Endothelial cell of umbilical vein (primary cell): Measurements from ENCODE around the gene DACT2. TPM values are rescaled to one million over a fixed set of nuclear protein-coding genes. Genes with fewer than 3 reads are reported as not detected.

Experiments
- BruUV-seq: library from RNA; stranded (reverse); fragments of 400-500 nt; replicated peaks from 2 replicates; lab custom pipeline; 2021; lab: Mats Ljungman, UMichigan
- CTCF ChIA-PET: fragments of 300-600, 350-600 bp; sonication (Branson Sonifier 250); formaldehyde crosslinking; loops from one replicate; lab custom pipeline; 2021; ENCODE audit warnings: antibody characterized with exemption, inconsistent platforms; lab: Charles Lee
- POLR2A ChIA-PET: fragments of 300-600, 350-600 bp; sonication (Branson Sonifier 250); formaldehyde crosslinking; loops from one replicate; lab custom pipeline; 2021; ENCODE audit warnings: antibody characterized with exemption, inconsistent platforms; lab: Charles Lee
- DNase-seq: peaks from one replicate; pipeline ENCODE4 v3.0.0-alpha.2; 2011; ENCODE audit warnings: low read depth, low spot score
- FAIRE-seq: peaks from 2 replicates; lab custom pipeline; 2011; peaks lifted over from hg19 to GRCh38; lab: Jason Lieb, UNC
- H2AFZ ChIP-seq: 2 replicates; pipeline ENCODE4 v1.6.0; 2012; ENCODE audit warnings: low read depth, low read length, control low read depth, inconsistent platforms
- H3K27ac ChIP-seq: 2 replicates; pipeline ENCODE4 v1.5.1; 2011; ENCODE audit warnings: low read depth, mild to moderate bottlenecking, control low read depth, low read length, moderate library complexity; ENCODE audit not compliant: insufficient read depth
- H3K27me3 ChIP-seq, 2 experiments: 2 replicates each; pipeline versions ENCODE4 v1.6.0 to v1.6.1; 2011; ENCODE audit warnings: low read length in 2 of 2, mixed read lengths in 1 of 2; ENCODE audit not compliant: control insufficient read depth in 2 of 2, insufficient read depth in 2 of 2
- H3K36me3 ChIP-seq, 2 experiments: 2 replicates in 1 of 2; 3 replicates in 1 of 2; pipeline ENCODE4 v1.5.1; 2011; ENCODE audit warnings: low read length in 2 of 2, mild to moderate bottlenecking in 1 of 2, moderate library complexity in 1 of 2; ENCODE audit not compliant: control insufficient read depth in 2 of 2, insufficient read depth in 2 of 2; ENCODE audit errors: extremely low read depth in 1 of 2
- H3K4me1 ChIP-seq: 3 replicates; pipeline ENCODE4 v1.5.1; 2011; ENCODE audit warnings: mild to moderate bottlenecking, low read length; ENCODE audit not compliant: control insufficient read depth, insufficient read depth; ENCODE audit errors: extremely low read depth
- H3K4me2 ChIP-seq: 2 replicates; pipeline ENCODE4 v1.6.1; 2011; ENCODE audit warnings: low read length, control low read depth, mixed read lengths; ENCODE audit not compliant: insufficient read depth
- H3K4me3 ChIP-seq, 3 experiments: fragments of 200-600 bp in 1 of 3; sonication (generic), shearing (Covaris generic) in 1 of 3; replicated peaks in 1 of 3; 2 replicates each; pipeline ENCODE4 v1.5.1; 2011 to 2016; ENCODE audit warnings: control low read depth in 3 of 3, low read length in 3 of 3, mild to moderate bottlenecking in 2 of 3, inconsistent platforms in 1 of 3, low read depth in 1 of 3, moderate library complexity in 1 of 3; ENCODE audit not compliant: insufficient read depth in 1 of 3
- H3K79me2 ChIP-seq: 2 replicates; pipeline ENCODE4 v1.6.0; 2012; ENCODE audit warnings: low read length, inconsistent platforms; ENCODE audit not compliant: control insufficient read depth, insufficient read depth
- H3K9ac ChIP-seq: replicated peaks from 2 replicates; pipeline ENCODE3; 2011; ENCODE audit warnings: low read length, control low read depth; ENCODE audit not compliant: insufficient read depth; ENCODE audit errors: extremely low read depth
- H3K9me1 ChIP-seq: replicated peaks from 3 replicates; pipeline ENCODE4 v1.6.0; 2011; ENCODE audit warnings: mild to moderate bottlenecking, low read length; ENCODE audit not compliant: control insufficient read depth, insufficient read depth; ENCODE audit errors: extremely low read depth
- H3K9me3 ChIP-seq: replicated peaks from 2 replicates; pipeline ENCODE4 v1.5.1; 2012; ENCODE audit warnings: low read length, inconsistent platforms; ENCODE audit not compliant: control insufficient read depth, insufficient read depth
- H4K20me1 ChIP-seq: replicated peaks from 2 replicates; pipeline ENCODE3; 2011; ENCODE audit warnings: mild to moderate bottlenecking, low read length; ENCODE audit not compliant: control insufficient read depth, insufficient read depth; ENCODE audit errors: extremely low read depth
- CTCF ChIP-seq, 2 donors: IDR thresholded peaks; 1 replicate in 1 of 2; 2 replicates in 1 of 2; pipeline ENCODE4 v1.5.1; 2011; ENCODE audit warnings: low read length in 2 of 2, mild to moderate bottlenecking in 2 of 2, moderate library complexity in 2 of 2, control low read depth in 1 of 2, inconsistent platforms in 1 of 2, low read depth in 1 of 2; ENCODE audit not compliant: insufficient read depth in 1 of 2; ENCODE audit errors: extremely low read depth in 1 of 2
- EZH2 ChIP-seq: IDR thresholded peaks from 2 replicates; pipeline ENCODE4 v1.6.1; 2012; ENCODE audit warnings: borderline replicate concordance, low read depth, mild to moderate bottlenecking, moderate library complexity, low read length, inconsistent platforms; ENCODE audit not compliant: severe bottlenecking
- FOS ChIP-seq: IDR thresholded peaks from 2 replicates; pipeline ENCODE4 v1.6.1; 2011; ENCODE audit warnings: mild to moderate bottlenecking, low read length, moderate library complexity, borderline replicate concordance; ENCODE audit not compliant: insufficient read depth
- GATA2 ChIP-seq: IDR thresholded peaks from 2 replicates; pipeline ENCODE4 v1.7.0; 2011; ENCODE audit warnings: low read depth, mild to moderate bottlenecking, moderate library complexity, mixed read lengths, low read length; ENCODE audit not compliant: insufficient read length, insufficient read depth
- JUN ChIP-seq: IDR thresholded peaks from 2 replicates; pipeline ENCODE4 v1.6.1; 2011; ENCODE audit warnings: borderline replicate concordance, low read depth; ENCODE audit not compliant: insufficient read length, insufficient read depth
- MAX ChIP-seq: IDR thresholded peaks from 2 replicates; pipeline ENCODE4 v1.6.1; 2011; ENCODE audit not compliant: insufficient read depth, insufficient read length
- MYC ChIP-seq: IDR thresholded peaks from one replicate; pipeline ENCODE4 v1.6.1; 2011; ENCODE audit warnings: mild to moderate bottlenecking, low read depth, low read length
- POLR2A ChIP-seq: IDR thresholded peaks from 2 replicates; pipeline ENCODE4 v1.6.1; 2012; ENCODE audit warnings: low read depth, mild to moderate bottlenecking, control low read depth, low read length
- POLR2AphosphoS5 ChIP-seq: IDR thresholded peaks from 2 replicates; pipeline ENCODE4 v1.6.1; 2012; ENCODE audit warnings: low read depth, mild to moderate bottlenecking, control low read depth, low read length, moderate library complexity; ENCODE audit not compliant: insufficient read depth
- dilution Hi-C: fragments of 300-500 bp; cut with MboI; formaldehyde crosslinking; loops from one replicate; pipeline ENCODE4 v1.15.0; 2019; ENCODE audit warnings: low sequenced_read_pairs; ENCODE audit not compliant: extremely low pct_ligation_motif_present
- intact Hi-C: fragments of 100-400 bp; cut with micrococcal nuclease; formaldehyde crosslinking; loops from one replicate; pipeline ENCODE4 v1.10.0; 2022
- polyA plus RNA-seq, 4 experiments: library from polyadenylated mRNA; depleted of rRNA in 3 of 4; stranded (reverse) in 3 of 4; unstranded in 1 of 4; fragments of >200 nt; gene quantifications; 2 replicates each; pipeline versions ENCODE4 v1.2.1 to v1.2.3, GENCODE V29; 2011 to 2012; ENCODE audit warnings: missing spikeins in 1 of 4
- total RNA-seq: library from RNA; stranded (reverse); gene quantifications from 2 replicates; pipeline ENCODE4 v1.2.3, GENCODE V29; 2021

Gene DACT2
- total and polyA plus RNA-seq, 2 donors (not counting 3 experiments of a cell fraction or from before 2014, with no cell fraction given), result not detected

GRCh38 chr6:168368066-168368820 lies 48.7 kb upstream of the DACT2 start:
- intact Hi-C loops (no loop called here), dilution Hi-C loops (no loop called here)
- no peak overlapping the region for H3K4me3 ChIP-seq
- DNase-seq (no peak), FAIRE-seq (no peak)
- TF ChIP-seq FOS (no peak), MAX (no peak), POLR2AphosphoS5 (no peak), JUN (no peak), MYC (no peak), POLR2A (no peak), EZH2 (no peak), CTCF (IDR thresholded peaks at IDR 0.05; ENCODE audit: extremely low read depth in 1 of 2, insufficient read depth in 1 of 2, low read depth in 1 of 2, low read length in 2 of 2) (no peak), GATA2 (no peak)
- no peaks in the 10 kb centered on the region for H3K36me3 ChIP-seq
- no peaks in the 10 kb centered on the region for H3K9me1 ChIP-seq
- no peaks in the 10 kb centered on the region for H3K27me3 ChIP-seq
- H3K4me2 ChIP-seq, result no peak overlapping the region
- H3K27ac ChIP-seq, result no peak overlapping the region
- no peaks in the 10 kb centered on the region for H3K9me3 ChIP-seq
- H3K9ac ChIP-seq, result no peak overlapping the region
- no peak overlapping the region for H2AFZ ChIP-seq
- H3K79me2 ChIP-seq, result no peaks in the 10 kb centered on the region
- H4K20me1 ChIP-seq, result no peaks in the 10 kb centered on the region
- CTCF ChIA-PET, result no interaction called here
- no TSS peak for BruUV-seq
- H3K4me1 ChIP-seq, result no peaks in the 10 kb centered on the region
- POLR2A ChIA-PET, result no interaction called here
